ENCODE measurements around the gene FAM210A.
"Not testable (repeated sequence)": the region's sequence is repeated elsewhere in the genome, so short reads cannot be mapped to it uniquely, and the experiment has no call there.

Gene FAM210A

GRCh38 chr18:13703899-13704298 is 22.5 kb downstream of the FAM210A start:
- no peak for TF ChIP-seq CTCF (IDR thresholded peaks at IDR 0.05; ENCODE audit: low read depth, low read length)
- DNase-seq (ENCODE audit: extremely low read depth, low read depth): no peak

GRCh38 chr18:13700153-13700552 is 26.2 kb downstream of the FAM210A start:
- no peak for TF ChIP-seq CTCF (IDR thresholded peaks at IDR 0.05; ENCODE audit: low read depth, low read length)
- no peak for DNase-seq (ENCODE audit: extremely low read depth, low read depth)

GRCh38 chr18:13696961-13697360 is 29.4 kb downstream of the FAM210A start:
- no peak for DNase-seq (ENCODE audit: extremely low read depth, low read depth)
- no peak for TF ChIP-seq CTCF (IDR thresholded peaks at IDR 0.05; ENCODE audit: low read depth, low read length)

- not testable (repeated sequence) for DNase-seq (ENCODE audit: extremely low read depth, low read depth)
These were observed 31.0 kb downstream of the FAM210A start for GRCh38 chr18:13695337-13695736.

GRCh38 chr18:13690060-13690459 is 36.3 kb downstream of the FAM210A start:
- not testable (repeated sequence) for DNase-seq (ENCODE audit: extremely low read depth, low read depth)

GRCh38 chr18:13688191-13689136 is 37.9 kb downstream of the FAM210A start:
- no peak for DNase-seq (ENCODE audit: extremely low read depth, low read depth)
- no peak for TF ChIP-seq CTCF (IDR thresholded peaks at IDR 0.05; ENCODE audit: low read depth, low read length)

GRCh38 chr18:13684546-13684945 is 41.8 kb downstream of the FAM210A start:
- DNase-seq (ENCODE audit: extremely low read depth, low read depth): no peak
- TF ChIP-seq CTCF (IDR thresholded peaks at IDR 0.05; ENCODE audit: low read depth, low read length): no peak

- TF ChIP-seq CTCF (IDR thresholded peaks at IDR 0.05; ENCODE audit: low read depth, low read length): no peak
These were observed 44.7 kb downstream of the FAM210A start for GRCh38 chr18:13681701-13682100.

More at GRCh38 chr18:13681701-13682100, 44.7 kb downstream of the FAM210A start:
- no peak for DNase-seq (ENCODE audit: extremely low read depth, low read depth)

Measured in AG09319 (cell line).